ENCODE data around the gene ZFR.
"Not testable (repeated sequence)": the region's sequence is repeated elsewhere in the genome, so short reads cannot be mapped to it uniquely, and the experiment has no call there.

ZFR gene

GRCh38 chr5:32449262-32449661 is 4.7 kb upstream of the ZFR start:
- DNase-seq = no peak

GRCh38 chr5:32446630-32447029 is 2.1 kb upstream of the ZFR start:
- peak; percentile 53 for DNase-seq

- DNase-seq = no peak
These were observed 1.5 kb upstream of the ZFR start for GRCh38 chr5:32445831-32446614.

- DNase-seq = no peak
These were observed 783 bp upstream of the ZFR start for GRCh38 chr5:32445287-32445758.

GRCh38 chr5:32443541-32444430 is 754 bp downstream of the ZFR start:
- DNase-seq = peak; percentile 75

- peak; percentile 28 for DNase-seq
These were observed 1.4 kb downstream of the ZFR start for GRCh38 chr5:32443145-32443540.

GRCh38 chr5:32439086-32439642 is 5.4 kb downstream of the ZFR start:
- DNase-seq = no peak

- DNase-seq = no peak
These were observed 7.8 kb downstream of the ZFR start for GRCh38 chr5:32436553-32437242.

GRCh38 chr5:32435383-32435782 is 9.2 kb downstream of the ZFR start:
- no peak for DNase-seq

- DNase-seq = no peak
These were observed 10.3 kb downstream of the ZFR start for GRCh38 chr5:32434221-32434620.

GRCh38 chr5:32432633-32433032 is 11.9 kb downstream of the ZFR start:
- no peak for DNase-seq

- not testable (repeated sequence) for DNase-seq
These were observed 13.7 kb downstream of the ZFR start for GRCh38 chr5:32430825-32431224.

- DNase-seq = no peak
These were observed 16.1 kb downstream of the ZFR start for GRCh38 chr5:32428426-32428825.

- DNase-seq = no peak
These were observed 17.9 kb downstream of the ZFR start for GRCh38 chr5:32426440-32427151.

GRCh38 chr5:32422697-32423096 is 21.8 kb downstream of the ZFR start:
- DNase-seq = no peak

- no peak for DNase-seq
These were observed 23.5 kb downstream of the ZFR start for GRCh38 chr5:32421075-32421474.

GRCh38 chr5:32420506-32420905 is 24.0 kb downstream of the ZFR start:
- no peak for DNase-seq

GRCh38 chr5:32419791-32420190 is 24.7 kb downstream of the ZFR start:
- DNase-seq = no peak

GRCh38 chr5:32413466-32414263 is 30.9 kb downstream of the ZFR start:
- no peak for DNase-seq

- no peak for DNase-seq
These were observed 33.9 kb downstream of the ZFR start for GRCh38 chr5:32410630-32411029.

- DNase-seq = no peak
These were observed 37.9 kb downstream of the ZFR start for GRCh38 chr5:32406650-32407049.
